Tibial nerve (tissue), 4 donors: ENCODE results near the gene GTF2A1. TPM values are rescaled to one million over a fixed set of nuclear protein-coding genes. Genes with fewer than 3 reads are reported as not detected.

Experiments used
- DNase-seq, 2 donors: peaks; one replicate each; pipeline ENCODE4 v3.0.0-alpha.2; 2019; ENCODE audit warnings: low spot score in 2 of 2
- H3K27ac ChIP-seq, 4 donors: fragments of 200-600 bp; sonication (generic) in 3 of 4; one replicate each; pipeline ENCODE4 v1.5.1; 2017 to 2019; ENCODE audit warnings: mild to moderate bottlenecking in 1 of 4
- H3K27me3 ChIP-seq, 2 donors: fragments of 200-600 bp; sonication (generic) in 1 of 2; one replicate each; pipeline versions ENCODE4 v1.5.1 to v1.6.0; 2017 to 2019
- H3K36me3 ChIP-seq, 3 donors: fragments of 200-600 bp; sonication (generic); one replicate each; pipeline ENCODE4 v1.5.1; 2018 to 2019
- H3K4me1 ChIP-seq, 4 donors: fragments of 200-600 bp; sonication (generic) in 3 of 4; one replicate each; pipeline ENCODE4 v1.5.1; 2017 to 2019
- H3K4me3 ChIP-seq, 4 donors: fragments of 200-600 bp; sonication (generic) in 3 of 4; one replicate each; pipeline ENCODE4 v1.5.1; 2017 to 2019; ENCODE audit warnings: mild to moderate bottlenecking in 1 of 4, moderate library complexity in 1 of 4
- H3K9me3 ChIP-seq, 4 donors: fragments of 200-600 bp; sonication (generic) in 3 of 4; one replicate each; pipeline ENCODE4 v1.5.1; 2017 to 2019
- CTCF ChIP-seq, 5 experiments: fragments of 200-600 bp in 3 of 5; fragments of 450-650 bp in 2 of 5; sonication (generic) in 3 of 5; IDR thresholded peaks; one replicate each; pipeline ENCODE4 v1.5.1; 2016 to 2019; ENCODE audit warnings: antibody characterized with exemption in 5 of 5, mild to moderate bottlenecking in 3 of 5, moderate library complexity in 2 of 5
- EP300 ChIP-seq, 2 donors: sonication (generic); formaldehyde crosslinking; IDR thresholded peaks; one replicate each; pipeline ENCODE4 v1.6.1; 2017; ENCODE audit warnings: antibody characterized with exemption in 2 of 2, mild to moderate bottlenecking in 1 of 2
- POLR2A ChIP-seq, 2 donors: fragments of 450-650 bp; IDR thresholded peaks; one replicate each; pipeline ENCODE4 v1.6.1; 2017; ENCODE audit warnings: antibody characterized with exemption in 2 of 2, mild to moderate bottlenecking in 2 of 2, moderate library complexity in 2 of 2
- WGBS, 2 donors: methylation state at CpG; one replicate each; pipeline ENCODE4 v1.1.5; 2018; 5-methylcytosine and 5-hydroxymethylcytosine counted together
- total RNA-seq, 4 donors: library from RNA; depleted of rRNA; stranded (reverse); fragments of >200 nt; gene quantifications; one replicate each; pipeline ENCODE4 v1.1.0, GENCODE V29; 2016

Gene GTF2A1
- total RNA-seq, 4 donors from 2014 or later: 20.7 to 27.3 (median 26.2) TPM

GRCh38 chr14:81144824-81145603 lies 75.7 kb downstream of the GTF2A1 start:
- TF ChIP-seq POLR2A (IDR thresholded peaks at IDR 0.05) (no peak), EP300 (IDR thresholded peaks at IDR 0.05) (no peak), CTCF (IDR thresholded peaks at IDR 0.05) (no peak)
- H3K27ac ChIP-seq: no peak overlapping the region

GRCh38 chr14:81143793-81144192 lies 77.0 kb downstream of the GTF2A1 start:
- no peaks in the 10 kb centered on the region for H3K9me3 ChIP-seq
- H3K4me3 ChIP-seq: no peak overlapping the region
- H3K27ac ChIP-seq: no peak overlapping the region
- DNase-seq: no peak
- H3K27me3 ChIP-seq: no peaks in the 10 kb centered on the region
- no peaks in the 10 kb centered on the region for H3K4me1 ChIP-seq
- H3K36me3 ChIP-seq: no peaks in the 10 kb centered on the region
- 91 to 93% methylated on average over 8 of the region's 8 CpGs for WGBS, 2 donors
- TF ChIP-seq POLR2A (IDR thresholded peaks at IDR 0.05): no peak
- no peak for TF ChIP-seq EP300 (IDR thresholded peaks at IDR 0.05)
- no peak for TF ChIP-seq CTCF (IDR thresholded peaks at IDR 0.05)

More at GRCh38 chr14:81144824-81145603, 75.7 kb downstream of the GTF2A1 start:
- H3K36me3 ChIP-seq: no peaks in the 10 kb centered on the region
- H3K4me3 ChIP-seq: no peak overlapping the region
- no peak for DNase-seq
- H3K9me3 ChIP-seq: no peaks in the 10 kb centered on the region
- no peaks in the 10 kb centered on the region for H3K27me3 ChIP-seq
- WGBS, 2 donors: 58 to 60% methylated on average over 3 of the region's 3 CpGs
- no peaks in the 10 kb centered on the region for H3K4me1 ChIP-seq

GRCh38 chr14:81141426-81141825 lies 79.3 kb downstream of the GTF2A1 start:
- H3K27me3 ChIP-seq: no peaks in the 10 kb centered on the region
- H3K9me3 ChIP-seq: no peaks in the 10 kb centered on the region
- no peak for DNase-seq
- no peak overlapping the region for H3K4me3 ChIP-seq
- no peaks in the 10 kb centered on the region for H3K36me3 ChIP-seq
- TF ChIP-seq POLR2A (IDR thresholded peaks at IDR 0.05) (no peak), CTCF (IDR thresholded peaks at IDR 0.05) (no peak), EP300 (IDR thresholded peaks at IDR 0.05) (no peak)
- 55 to 73% methylated on average over 2 of the region's 2 CpGs for WGBS, 2 donors
- no peaks in the 10 kb centered on the region for H3K4me1 ChIP-seq
- no peak overlapping the region for H3K27ac ChIP-seq

- H3K4me3 ChIP-seq: no peak overlapping the region
- H3K9me3 ChIP-seq: peaks cover 0 to 5% (median 0%) of the 10 kb centered on the region in 4 donors
- TF ChIP-seq POLR2A (IDR thresholded peaks at IDR 0.05) (no peak), CTCF (IDR thresholded peaks at IDR 0.05) (no peak), EP300 (IDR thresholded peaks at IDR 0.05) (no peak)
- no peaks in the 10 kb centered on the region for H3K4me1 ChIP-seq
- no peak overlapping the region for H3K27ac ChIP-seq
- no peak for DNase-seq
- 82 to 87% methylated on average over 6 of the region's 6 CpGs for WGBS, 2 donors
- H3K27me3 ChIP-seq: no peaks in the 10 kb centered on the region
- no peaks in the 10 kb centered on the region for H3K36me3 ChIP-seq
Observed at GRCh38 chr14:81138429-81138828, 82.3 kb downstream of the GTF2A1 start.

- WGBS, 2 donors: 72 to 82% methylated on average over 2 of the region's 2 CpGs
- H3K27ac ChIP-seq: no peak overlapping the region
- no peaks in the 10 kb centered on the region for H3K36me3 ChIP-seq
- H3K4me3 ChIP-seq: no peak overlapping the region
- H3K9me3 ChIP-seq: peaks cover 0 to 5% (median 0%) of the 10 kb centered on the region in 4 donors
- no peaks in the 10 kb centered on the region for H3K27me3 ChIP-seq
- DNase-seq: no peak
- TF ChIP-seq CTCF (IDR thresholded peaks at IDR 0.05) (no peak), EP300 (IDR thresholded peaks at IDR 0.05) (no peak), POLR2A (IDR thresholded peaks at IDR 0.05) (no peak)
- H3K4me1 ChIP-seq: no peaks in the 10 kb centered on the region
Observed at GRCh38 chr14:81137316-81137715, 83.4 kb downstream of the GTF2A1 start.
